Omental fat pad (tissue), 4 donors: ENCODE measurements around the gene SNAPC4. TPM values are rescaled to one million over a fixed set of nuclear protein-coding genes. Genes with fewer than 3 reads are reported as not detected.

Experiments
- ATAC-seq: fragments of 150-250 bp; one replicate; pipeline ENCODE4 v1.9.1; 2016; ENCODE audit warnings: mild to moderate bottlenecking, moderate library complexity; ENCODE audit not compliant: low FRiP score
- DNase-seq: peaks from one replicate; pipeline ENCODE4 v3.0.0-alpha.2; 2019; ENCODE audit warnings: low spot score
- CTCF ChIP-seq, 3 donors: fragments of 450-650 bp; IDR thresholded peaks; one replicate each; pipeline ENCODE4 v1.5.1; 2016 to 2017; ENCODE audit warnings: antibody characterized with exemption in 3 of 3, mild to moderate bottlenecking in 3 of 3, moderate library complexity in 2 of 3
- total RNA-seq, 4 donors: library from RNA; depleted of rRNA; stranded (reverse); fragments of >200 nt; gene quantifications; one replicate each; pipeline ENCODE4 v1.1.0, GENCODE V29; 2016

The SNAPC4 gene
- total RNA-seq, 4 donors from 2014 or later, result 3.2 to 11.2 (median 5.8) TPM

GRCh38 chr9:136395020-136395340, 5.0 kb downstream of the SNAPC4 start:
- TF ChIP-seq CTCF (IDR thresholded peaks at IDR 0.05), result no peak
- DNase-seq (no peak), ATAC-seq (no peak)

GRCh38 chr9:136394312-136395019, 5.5 kb downstream of the SNAPC4 start:
- ATAC-seq (no peak), DNase-seq (no peak)
- no peak for TF ChIP-seq CTCF (IDR thresholded peaks at IDR 0.05)

- DNase-seq, result no peak
- no peak for ATAC-seq
- no peak for TF ChIP-seq CTCF (IDR thresholded peaks at IDR 0.05)
Measured at GRCh38 chr9:136393531-136393930, 6.4 kb downstream of the SNAPC4 start.

GRCh38 chr9:136392538-136393449, 7.2 kb downstream of the SNAPC4 start:
- ATAC-seq (no peak), DNase-seq (no peak)
- no peak for TF ChIP-seq CTCF (IDR thresholded peaks at IDR 0.05)

- ATAC-seq (no peak), DNase-seq (no peak)
- no peak for TF ChIP-seq CTCF (IDR thresholded peaks at IDR 0.05)
Measured at GRCh38 chr9:136391737-136392537, 8.0 kb downstream of the SNAPC4 start.

GRCh38 chr9:136389396-136389795, 10.6 kb downstream of the SNAPC4 start:
- ATAC-seq (no peak), DNase-seq (no peak)
- TF ChIP-seq CTCF (IDR thresholded peaks at IDR 0.05), result no peak
